Inflammatory macrophage (primary cell): Measurements from ENCODE around the gene MYL5.
"Not testable (repeated sequence)": the region's sequence is repeated elsewhere in the genome, so short reads cannot be mapped to it uniquely, and the experiment has no call there.

ENCODE experiments used
- DNase-seq, 2 donors: peaks; one replicate each; pipeline ENCODE4 v3.0.0-alpha.2; 2020 to 2022
- total RNA-seq, 18 experiments: gene quantifications; one replicate each; lab custom pipeline; 2026; ENCODE audit warnings: mixed read lengths in 6 of 18, inconsistent platforms in 2 of 18; lab: John Stamatoyannopoulos, UW

MYL5 gene, protein sequence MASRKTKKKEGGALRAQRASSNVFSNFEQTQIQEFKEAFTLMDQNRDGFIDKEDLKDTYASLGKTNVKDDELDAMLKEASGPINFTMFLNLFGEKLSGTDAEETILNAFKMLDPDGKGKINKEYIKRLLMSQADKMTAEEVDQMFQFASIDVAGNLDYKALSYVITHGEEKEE
- 3.6 to 15.1 (median 6.9) reads per million in 18 experiments for total RNA-seq

- peak; percentile 97 for DNase-seq
Measured at GRCh38 chr4:674172-675035, at the start of gene MYL5, which contains the start of gene ATP5ME. Gene MYL5, plus strand, starts transcription at chr4:674542. Its CDS starts 3,485 bp downstream, at chr4:678027. Gene ATP5ME, minus strand, starts transcription at chr4:674276. Its CDS starts 29 bp downstream, at chr4:674247.

- no peak for DNase-seq
Measured at GRCh38 chr4:624705-625590, 49.4 kb upstream of the MYL5 start, which contains the start of gene PDE6B. Gene PDE6B, plus strand, starts transcription at chr4:625573. Its CDS starts 54 bp downstream, at chr4:625627.

- DNase-seq: no peak
Measured at GRCh38 chr4:625631-626161, 48.6 kb upstream of the MYL5 start.

- DNase-seq: no peak
Measured at GRCh38 chr4:626201-627091, 47.9 kb upstream of the MYL5 start.

- no peak for DNase-seq
Measured at GRCh38 chr4:627347-628125, 46.8 kb upstream of the MYL5 start.

DNA sequence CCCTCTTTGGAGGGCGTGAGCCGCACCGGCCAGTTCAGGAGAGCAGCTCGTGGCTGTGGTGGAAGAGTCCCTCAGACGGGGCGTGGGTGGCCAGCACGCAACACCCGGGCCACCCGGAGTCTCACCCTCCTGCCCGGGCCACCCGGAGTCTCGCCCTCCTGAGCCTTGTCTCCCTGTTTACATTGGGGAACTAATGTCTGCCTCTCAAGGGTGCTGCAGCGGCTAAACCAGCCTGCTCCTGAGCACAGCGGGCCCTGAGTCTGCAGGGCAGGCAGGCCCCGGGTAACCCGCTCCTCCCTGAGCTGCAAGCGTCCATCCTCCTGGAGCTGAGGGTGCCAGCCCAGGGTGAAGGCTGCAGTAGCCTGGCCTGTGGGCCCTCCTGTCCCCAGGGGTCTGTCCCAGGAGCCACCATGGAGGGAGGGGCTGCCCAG is 46.0 kb upstream of the MYL5 start:
- no peak for DNase-seq

DNA sequence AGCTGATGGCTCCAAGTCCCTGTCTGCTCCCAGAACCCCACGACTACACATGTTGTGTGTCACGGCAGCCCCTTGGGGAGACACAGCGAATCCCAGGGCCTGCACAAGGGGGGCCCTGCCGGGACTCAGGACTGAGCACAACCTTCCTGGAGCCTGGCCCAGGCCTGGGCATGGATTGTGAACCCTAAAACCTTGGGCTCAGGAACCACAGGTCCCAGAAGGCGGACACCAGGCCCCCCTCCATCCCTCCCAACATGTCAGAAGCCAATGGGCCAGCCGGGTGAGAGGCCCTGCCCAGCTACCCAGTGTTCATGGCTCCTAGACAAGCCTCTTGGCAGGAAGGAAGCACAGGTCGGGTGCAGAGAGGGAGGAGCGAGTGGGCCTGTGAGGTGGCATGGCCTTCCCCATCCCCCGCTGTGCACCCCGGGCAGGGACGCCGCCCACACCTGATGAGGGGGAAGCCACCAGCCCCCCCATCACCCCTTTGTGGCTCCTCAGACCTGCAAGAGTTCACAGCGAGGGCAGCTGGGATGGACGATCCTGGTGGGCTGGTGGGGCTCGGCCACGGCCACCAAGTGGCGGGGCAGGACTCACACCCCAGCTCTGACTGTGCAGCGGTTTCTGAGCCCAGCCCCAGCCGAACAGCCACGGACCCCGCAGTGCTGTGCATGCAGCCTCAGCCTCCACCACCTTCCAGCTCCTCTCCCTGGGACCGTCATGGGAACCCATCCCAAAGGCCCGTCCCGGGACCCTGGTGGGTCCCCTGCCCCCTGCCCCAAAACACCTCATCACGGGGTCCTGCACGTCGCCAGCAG is 45.3 kb upstream of the MYL5 start:
- no peak for DNase-seq

DNA sequence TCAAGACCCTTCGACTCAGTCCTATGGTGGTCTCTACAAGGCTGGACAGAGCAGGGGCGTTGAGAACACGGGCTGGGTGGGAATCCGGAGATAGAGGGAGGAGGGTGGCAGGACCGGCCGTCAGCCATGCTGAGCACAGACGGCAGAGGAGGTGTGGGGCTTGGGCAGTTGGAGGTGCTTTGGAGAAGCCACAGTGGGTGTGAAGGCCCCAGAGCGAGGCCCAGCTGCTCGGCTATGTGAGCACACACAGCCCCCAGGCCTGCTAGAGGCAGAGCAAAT is 44.8 kb upstream of the MYL5 start:
- no peak for DNase-seq

- no peak for DNase-seq
Measured at GRCh38 chr4:629915-630641, 44.3 kb upstream of the MYL5 start.

DNA sequence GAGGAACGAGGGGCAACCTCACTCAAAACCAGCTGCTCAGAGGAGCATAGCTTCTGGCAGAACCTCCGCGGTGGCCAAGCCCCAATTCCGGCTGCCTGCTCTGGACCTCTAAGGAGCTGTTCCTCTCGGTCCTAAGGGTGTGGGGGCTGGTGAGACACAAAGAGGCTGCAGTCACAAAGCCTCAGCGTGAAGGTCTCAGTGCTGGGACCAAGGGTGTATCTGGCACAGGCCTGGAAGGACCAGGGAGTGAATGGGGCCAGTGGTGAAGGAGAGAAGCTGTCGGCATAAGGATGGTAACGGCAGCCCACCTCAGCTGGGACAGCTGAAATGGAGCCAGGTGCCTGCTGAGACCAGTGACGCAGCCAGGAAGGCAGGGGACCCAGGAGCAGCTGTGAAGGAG is 43.7 kb upstream of the MYL5 start:
- no peak for DNase-seq

DNA sequence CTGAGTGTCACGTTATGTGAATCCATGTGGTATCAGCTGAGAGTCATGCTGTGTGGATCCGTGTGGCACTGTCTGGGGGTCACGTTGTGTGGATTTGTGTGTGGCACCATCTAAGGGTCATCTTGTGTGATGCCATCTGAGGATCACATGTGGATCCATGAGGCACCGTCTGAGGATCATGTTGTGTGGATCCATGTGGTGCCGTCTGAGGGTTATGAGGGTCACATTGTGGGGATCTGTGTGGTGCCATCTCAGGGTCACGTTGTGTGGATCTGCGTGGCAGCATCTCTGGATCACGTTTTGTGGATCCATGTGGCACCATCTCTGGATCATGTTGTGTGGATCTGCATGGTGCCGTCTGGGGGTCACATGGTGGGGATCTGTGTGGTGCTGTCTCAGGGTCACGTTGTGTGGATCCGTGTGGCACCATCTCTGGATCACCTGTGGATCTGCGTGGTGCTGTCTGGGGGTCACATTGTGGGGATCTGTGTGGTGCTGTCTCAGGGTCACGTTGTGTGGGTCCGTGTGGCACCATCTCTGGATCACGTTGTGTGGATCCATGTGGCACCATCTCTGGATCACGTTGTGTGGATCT is 42.0 kb upstream of the MYL5 start:
- DNase-seq: no peak

DNA sequence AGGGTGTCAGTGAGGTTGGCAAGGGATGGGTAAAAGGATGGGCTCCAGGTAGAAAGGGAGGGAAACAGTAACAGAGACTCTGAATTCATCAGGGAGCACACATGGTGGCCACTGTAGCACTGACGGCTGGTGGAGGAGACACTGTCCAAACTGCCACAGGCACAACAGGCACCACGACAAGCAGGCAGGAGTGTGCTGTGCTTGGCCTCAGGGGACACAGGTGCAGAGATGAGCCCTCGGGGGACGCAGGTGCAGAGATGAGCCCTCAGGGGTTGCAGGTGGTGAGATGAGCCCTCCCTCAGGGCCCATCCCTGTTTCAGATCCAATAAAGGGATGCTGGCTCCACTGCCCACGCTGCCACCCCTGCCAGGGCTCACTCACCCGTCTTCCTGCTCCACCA is 41.4 kb upstream of the MYL5 start:
- no peak for DNase-seq

DNA sequence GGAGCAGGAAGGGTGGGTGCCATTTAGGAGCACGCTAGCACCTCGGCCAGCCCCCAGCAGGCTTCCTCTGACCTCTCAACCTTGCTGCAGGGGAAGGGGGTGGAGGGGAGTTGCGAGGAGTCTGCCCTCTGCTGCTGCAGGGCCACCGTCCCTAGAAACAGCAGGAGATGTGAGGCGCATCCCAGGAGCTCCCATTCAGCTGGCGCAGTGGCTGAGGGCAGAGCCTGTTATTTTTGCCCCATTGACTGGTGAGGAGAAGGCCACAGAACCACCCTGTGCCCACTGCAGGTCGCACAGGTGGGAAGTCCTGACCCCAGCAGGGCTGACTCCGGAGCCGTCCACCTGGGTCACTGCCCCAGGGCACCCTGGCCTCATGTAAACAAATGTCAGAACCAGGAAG is 40.9 kb upstream of the MYL5 start:
- DNase-seq: no peak

- no peak for DNase-seq
Measured at GRCh38 chr4:633976-634598, 40.3 kb upstream of the MYL5 start.

DNA sequence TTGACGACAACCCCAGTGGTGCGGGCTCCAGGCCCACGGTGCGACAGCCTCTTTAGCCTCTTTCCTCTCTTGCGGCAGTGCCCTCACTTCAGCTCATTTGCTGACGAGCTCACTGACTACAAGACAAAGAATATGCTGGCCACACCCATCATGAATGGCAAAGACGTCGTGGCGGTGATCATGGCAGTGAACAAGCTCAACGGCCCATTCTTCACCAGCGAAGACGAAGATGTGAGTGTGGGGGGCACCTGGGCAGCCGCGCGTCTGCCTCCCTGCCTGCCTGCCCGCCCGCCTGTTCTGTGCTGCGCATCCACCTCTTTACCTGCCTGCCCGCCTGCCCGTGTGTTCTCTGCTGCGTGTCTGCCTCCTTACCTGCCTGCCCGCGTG is 39.8 kb upstream of the MYL5 start:
- no peak for DNase-seq

DNA sequence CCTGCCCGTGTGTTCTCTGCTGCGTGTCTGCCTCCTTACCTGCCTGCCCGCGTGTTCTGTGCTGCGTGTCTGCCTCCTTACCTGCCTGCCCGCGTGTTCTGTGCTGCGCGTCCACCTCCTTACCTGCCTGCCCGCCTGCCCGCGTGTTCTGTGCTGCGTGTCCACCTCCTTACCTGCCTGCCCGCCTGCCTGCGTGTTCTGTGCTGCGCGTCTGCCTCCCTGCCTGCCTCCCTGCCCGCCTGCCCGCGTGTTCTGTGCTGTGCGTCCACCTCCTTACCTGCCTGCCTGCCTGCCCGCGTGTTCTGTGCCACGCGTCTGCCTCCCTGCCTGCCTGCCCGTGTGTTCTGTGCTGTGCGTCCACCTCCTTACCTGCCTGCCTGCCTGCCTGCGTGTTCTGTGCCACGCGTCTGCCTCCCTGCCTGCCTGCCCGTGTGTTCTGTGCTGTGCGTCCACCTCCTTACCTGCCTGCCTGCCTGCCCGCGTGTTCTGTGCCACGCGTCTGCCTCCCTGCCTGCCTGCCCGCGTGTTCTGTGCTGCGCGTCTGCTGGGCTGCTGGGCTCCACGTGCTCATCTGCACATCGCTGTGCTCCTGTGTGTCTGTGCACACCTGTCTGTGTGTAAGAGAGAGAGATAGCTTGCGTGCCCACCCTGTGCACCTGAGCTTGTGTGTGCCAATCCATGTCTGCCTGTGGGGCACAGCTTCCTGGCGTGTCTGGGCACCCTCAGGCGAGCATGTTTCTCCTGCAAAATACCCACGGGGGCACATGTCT is 39.1 kb upstream of the MYL5 start:
- DNase-seq: not testable (repeated sequence)

DNA sequence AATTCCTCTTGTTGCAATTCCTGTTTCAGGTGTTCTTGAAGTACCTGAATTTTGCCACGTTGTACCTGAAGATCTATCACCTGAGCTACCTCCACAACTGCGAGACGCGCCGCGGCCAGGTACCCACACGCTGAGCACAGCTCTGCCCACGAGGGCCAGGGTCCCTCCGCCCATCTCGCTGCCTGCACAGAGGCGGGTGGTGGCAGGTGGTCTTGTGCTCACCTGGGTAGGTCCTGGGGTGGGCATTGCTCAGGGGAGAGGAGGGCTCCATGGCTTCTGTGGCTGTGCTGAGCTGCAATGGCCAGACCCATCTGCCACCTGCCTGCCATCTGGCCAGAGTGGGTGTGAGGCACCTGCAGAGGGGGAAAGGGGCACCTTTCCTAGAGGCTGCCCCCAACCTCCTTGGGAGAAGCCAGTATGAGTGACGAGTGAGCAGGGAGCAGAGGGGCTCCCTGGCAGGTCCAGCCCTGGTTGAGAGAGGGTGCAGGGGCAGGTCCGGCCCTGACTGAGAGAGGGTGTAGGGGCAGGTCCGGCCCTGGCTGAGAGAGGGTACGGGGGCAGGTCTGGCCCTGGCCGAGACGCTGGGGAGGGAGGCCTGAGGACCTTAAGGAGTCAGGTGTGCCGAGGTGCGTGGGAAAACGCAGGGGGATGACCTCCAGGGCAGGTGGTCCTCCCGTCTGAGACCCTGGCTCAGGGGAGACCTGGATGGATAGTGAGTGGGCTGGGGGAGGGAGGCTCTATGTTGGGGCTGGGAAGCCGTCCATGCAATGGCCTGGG is 38.3 kb upstream of the MYL5 start:
- DNase-seq: no peak
